ENCODE results near the gene LPCAT3. TPM values are rescaled to one million over a fixed set of nuclear protein-coding genes. Genes with fewer than 3 reads are reported as not detected.

Gene LPCAT3, protein sequence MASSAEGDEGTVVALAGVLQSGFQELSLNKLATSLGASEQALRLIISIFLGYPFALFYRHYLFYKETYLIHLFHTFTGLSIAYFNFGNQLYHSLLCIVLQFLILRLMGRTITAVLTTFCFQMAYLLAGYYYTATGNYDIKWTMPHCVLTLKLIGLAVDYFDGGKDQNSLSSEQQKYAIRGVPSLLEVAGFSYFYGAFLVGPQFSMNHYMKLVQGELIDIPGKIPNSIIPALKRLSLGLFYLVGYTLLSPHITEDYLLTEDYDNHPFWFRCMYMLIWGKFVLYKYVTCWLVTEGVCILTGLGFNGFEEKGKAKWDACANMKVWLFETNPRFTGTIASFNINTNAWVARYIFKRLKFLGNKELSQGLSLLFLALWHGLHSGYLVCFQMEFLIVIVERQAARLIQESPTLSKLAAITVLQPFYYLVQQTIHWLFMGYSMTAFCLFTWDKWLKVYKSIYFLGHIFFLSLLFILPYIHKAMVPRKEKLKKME
- total RNA-seq, result 7.2 and 7.7 TPM in 2 replicates

DNA sequence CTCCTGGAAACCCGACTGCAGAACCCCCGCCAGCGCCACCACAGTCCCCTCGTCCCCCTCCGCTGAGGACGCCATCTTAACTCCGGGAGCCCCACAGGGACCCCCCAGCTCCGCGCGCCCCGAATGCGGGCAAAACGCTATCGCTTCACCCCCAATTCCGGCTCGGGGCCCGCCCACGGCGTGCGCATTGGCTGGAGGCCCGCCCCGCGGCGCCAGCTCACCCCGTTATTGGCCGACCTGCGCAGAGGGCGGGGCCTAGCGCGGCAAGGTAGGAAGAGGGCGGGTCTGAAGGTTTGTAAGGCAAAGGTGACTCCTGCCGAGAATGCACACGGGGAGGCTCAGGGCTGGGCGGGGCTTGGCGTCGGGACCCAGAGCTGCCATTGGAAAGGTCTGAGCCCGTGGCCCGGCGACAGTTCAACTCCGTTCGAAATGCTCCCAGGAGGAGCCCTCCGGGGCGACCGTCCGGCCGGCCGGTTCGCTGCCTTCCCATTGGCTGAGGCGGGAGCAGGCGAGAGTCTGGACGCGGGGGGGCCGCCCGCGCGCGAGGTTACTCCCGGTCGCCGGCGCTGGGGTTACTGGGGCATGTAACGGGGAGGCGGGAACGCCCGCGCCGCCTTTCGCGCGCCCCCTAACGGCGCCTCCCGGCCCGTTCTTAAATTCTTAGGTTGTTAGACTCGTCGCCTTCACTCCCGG lies at the start of gene LPCAT3:
TSS of gene LPCAT3 (minus strand) at position 127 of the 693 bp plus-strand sequence. CDS start at position 75, 52 bp downstream.

DNA sequence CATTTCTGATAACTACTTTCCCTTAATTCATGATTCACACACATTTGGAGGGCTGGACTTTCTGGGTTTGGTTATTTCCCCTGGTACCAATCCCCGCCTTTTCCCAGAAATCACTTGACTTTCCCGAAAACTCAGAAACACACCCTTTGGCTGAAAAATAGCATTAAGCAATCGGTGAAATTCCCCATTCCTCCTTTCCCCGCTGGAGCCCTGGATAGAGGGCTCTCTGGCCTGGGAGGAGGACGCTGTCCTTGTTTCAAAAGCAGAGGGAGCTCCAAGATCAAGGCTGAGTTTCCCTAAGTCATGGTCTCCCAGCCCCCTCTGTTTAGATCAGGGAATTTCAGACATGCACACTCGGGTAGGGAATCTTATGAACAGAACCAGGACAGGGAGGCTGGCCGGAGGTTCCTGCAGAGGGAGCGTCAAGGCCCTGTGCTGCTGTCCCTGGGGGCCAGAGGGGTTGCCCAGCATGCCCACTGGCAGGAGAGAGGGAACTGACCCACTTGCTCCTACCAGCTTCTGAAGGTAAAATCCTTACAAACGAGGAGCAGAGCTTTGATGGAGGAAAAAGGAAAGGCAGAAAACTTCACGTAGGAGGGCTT lies 42.2 kb upstream of the LPCAT3 start, which contains the start of gene C1S:
TSS of gene C1S (plus strand) at position 366 of the 602 bp plus-strand sequence. CDS start 1,195 bp downstream, outside the sequence.

DNA sequence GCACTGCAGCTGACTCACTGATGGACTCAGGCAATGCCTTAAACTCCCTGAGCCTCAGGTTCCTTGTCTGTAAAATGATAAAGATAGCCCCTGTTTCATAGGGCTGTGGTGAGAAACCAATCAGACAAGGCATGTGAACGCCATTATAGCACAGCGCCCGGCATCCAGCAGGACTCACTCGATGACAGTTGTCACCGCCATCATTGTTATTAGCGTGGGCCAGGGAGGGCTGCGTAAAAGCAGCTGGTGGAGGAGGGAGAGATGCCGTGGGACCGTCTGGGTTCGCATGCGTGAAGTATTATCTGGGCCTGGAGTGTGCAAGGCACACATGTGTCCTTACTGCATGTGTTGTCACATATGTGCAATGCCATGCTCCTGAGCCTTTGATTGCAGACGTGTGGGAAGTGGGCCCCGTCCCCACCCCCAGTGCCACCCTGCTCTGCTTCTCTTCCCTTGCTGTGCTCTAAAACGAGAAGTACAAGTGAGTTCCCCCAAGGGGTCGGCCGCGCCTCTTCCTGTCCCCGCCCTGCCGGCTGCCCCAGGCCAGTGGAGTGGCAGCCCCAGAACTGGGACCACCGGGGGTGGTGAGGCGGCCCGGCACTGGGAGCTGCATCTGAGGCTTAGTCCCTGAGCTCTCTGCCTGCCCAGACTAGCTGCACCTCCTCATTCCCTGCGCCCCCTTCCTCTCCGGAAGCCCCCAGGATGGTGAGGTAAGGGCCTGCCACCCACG lies 67.3 kb downstream of the LPCAT3 start, which contains the start of gene PTPN6:
TSS of gene PTPN6 (plus strand) at position 546 of the 730 bp plus-strand sequence. CDS start at position 703, 157 bp downstream.

DNA sequence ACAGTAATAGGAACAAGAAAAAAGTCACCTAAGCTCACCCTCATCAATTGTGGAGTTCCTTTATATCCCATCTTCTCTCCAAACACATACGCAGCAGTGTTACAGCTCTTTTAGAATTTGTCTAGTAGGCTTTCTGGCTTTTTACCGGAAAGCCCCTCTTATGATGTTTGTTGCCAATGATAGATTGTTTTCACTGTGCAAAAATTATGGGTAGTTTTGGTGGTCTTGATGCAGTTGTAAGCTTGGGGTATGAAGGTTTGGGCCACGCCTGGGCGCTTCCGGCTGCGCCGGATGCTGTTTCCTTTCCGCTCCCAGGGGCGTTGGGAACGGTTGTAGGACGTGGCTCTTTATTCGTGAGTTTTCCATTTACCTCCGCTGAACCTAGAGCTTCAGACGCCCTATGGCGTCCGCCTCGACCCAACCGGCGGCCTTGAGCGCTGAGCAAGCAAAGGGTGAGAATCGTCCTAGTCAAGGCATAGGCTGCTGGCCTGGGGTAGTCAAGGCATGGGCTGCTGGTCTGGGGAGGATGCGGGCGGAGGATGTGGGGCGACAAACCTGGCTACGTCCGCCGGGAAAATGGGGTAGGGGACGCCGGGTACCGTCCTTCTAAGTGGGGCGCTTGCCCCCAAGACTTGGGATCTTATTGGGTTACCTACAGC lies 74.4 kb downstream of the LPCAT3 start, which contains the start of the genes C12orf57 and RNU7-1:
TSS of gene C12orf57 (plus strand) at position 301 of the 659 bp plus-strand sequence. CDS start at position 401, 100 bp downstream.
TSS of gene RNU7-1 (plus strand) at position 95 of the 659 bp plus-strand sequence.

DNA sequence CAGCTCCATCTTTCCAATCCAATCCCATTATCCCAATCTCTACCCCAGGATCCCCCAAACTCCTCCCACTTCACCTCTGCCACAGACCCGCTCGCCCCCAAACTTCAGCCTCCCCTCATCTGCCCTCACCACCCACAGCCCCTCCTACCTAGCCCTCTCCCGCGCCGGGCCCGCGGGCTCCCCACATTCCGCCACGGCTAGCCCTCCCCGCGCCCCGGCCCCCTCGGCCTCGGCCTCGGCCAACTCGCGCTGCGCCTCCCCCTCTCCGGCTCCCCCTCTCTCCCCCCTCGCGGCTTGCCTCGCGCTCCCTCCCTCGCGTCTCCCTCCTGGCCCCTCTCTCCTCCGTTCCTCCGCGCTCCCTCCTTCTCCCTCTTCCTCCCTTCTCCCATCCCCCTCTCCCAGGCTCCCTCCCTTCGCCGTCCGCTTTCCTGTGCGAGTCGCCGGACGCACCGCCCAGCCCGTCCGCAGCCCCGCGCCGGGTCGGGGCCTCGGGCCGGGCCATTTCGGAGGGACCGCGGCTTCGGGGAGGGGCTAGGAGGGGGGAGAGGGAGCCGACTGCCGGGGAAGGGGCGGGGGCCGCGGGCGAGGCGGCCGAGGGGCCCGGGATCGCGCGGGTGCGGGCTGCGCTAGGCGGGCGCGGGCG lies 90.8 kb downstream of the LPCAT3 start, which contains the start of gene ATN1:
TSS of gene ATN1 (plus strand) at position 581 of the 643 bp plus-strand sequence. CDS start 6,043 bp downstream, outside the sequence.

Other genes with a start within 250 kb of the LPCAT3 start
- gene LAG3, start 246.0 kb downstream of the LPCAT3 start, total RNA-seq, result under 0.01 and 0.11 TPM in 2 replicates
- 0.25 TPM in 1 of 2 replicates, not detected in the other for gene CD4, start 228.9 kb downstream of the LPCAT3 start, total RNA-seq
- 5.0 and 6.0 TPM in 2 replicates for gene GPR162, start 196.7 kb downstream of the LPCAT3 start, total RNA-seq
- 133 and 175 TPM in 2 replicates for gene P3H3, start 190.1 kb downstream of the LPCAT3 start, total RNA-seq
- gene GNB3, start 177.6 kb downstream of the LPCAT3 start, total RNA-seq, result 2.9 and 3.7 TPM in 2 replicates
- gene CDCA3, start 167.2 kb downstream of the LPCAT3 start, total RNA-seq, result 9.0 and 35.9 TPM in 2 replicates
- gene USP5, start 166.3 kb downstream of the LPCAT3 start, total RNA-seq, result 94.9 and 147 TPM in 2 replicates
- gene TPI1, start 150.9 kb downstream of the LPCAT3 start, total RNA-seq, result 1,238 and 1,525 TPM in 2 replicates
- 7.0 and 9.5 TPM in 2 replicates for gene SPSB2, start 145.2 kb downstream of the LPCAT3 start, total RNA-seq
- gene LRRC23, start 113.7 kb downstream of the LPCAT3 start, total RNA-seq, result 8.6 and 14.4 TPM in 2 replicates
- 29.0 and 38.4 TPM in 2 replicates for gene ENO2, start 103.9 kb downstream of the LPCAT3 start, total RNA-seq
- 15.7 and 22.4 TPM in 2 replicates for gene ATN1, start 90.5 kb downstream of the LPCAT3 start, total RNA-seq
- not detected in 2 replicates for gene RNU7-1, start 74.7 kb downstream of the LPCAT3 start, total RNA-seq
- 60.8 and 143 TPM in 2 replicates for gene C12orf57, start 74.5 kb downstream of the LPCAT3 start, total RNA-seq
- 0.11 TPM in 1 of 2 replicates, not detected in the other for gene PTPN6, start 67.1 kb downstream of the LPCAT3 start, total RNA-seq
- gene PHB2, start 47.8 kb downstream of the LPCAT3 start, total RNA-seq, result 155 and 196 TPM in 2 replicates
- 43.5 and 72.2 TPM in 2 replicates for gene EMG1, start 47.6 kb downstream of the LPCAT3 start, total RNA-seq
- gene C1S, start 42.2 kb upstream of the LPCAT3 start, total RNA-seq, result 72.8 and 248 TPM in 2 replicates
- gene C1R, start 74.0 kb upstream of the LPCAT3 start, total RNA-seq, result 27.1 and 114 TPM in 2 replicates
- gene C1RL, start 90.7 kb upstream of the LPCAT3 start, total RNA-seq, result 17.4 and 30.1 TPM in 2 replicates
- 0.12 TPM in 1 of 2 replicates, not detected in the other for gene RBP5, start 110.4 kb upstream of the LPCAT3 start, total RNA-seq
- gene CLSTN3, start 111.9 kb upstream of the LPCAT3 start, total RNA-seq, result 9.3 and 20.7 TPM in 2 replicates
- 30.1 and 31.9 TPM in 2 replicates for gene PEX5, start 171.2 kb upstream of the LPCAT3 start, total RNA-seq

Measured in uterine smooth muscle cell (primary cell).